IPS-20b (cell line): ENCODE measurements around the gene SLK.

ENCODE experiments used
- H3K27ac ChIP-seq: one replicate; pipeline ENCODE4 v1.5.1; 2013; ENCODE audit warnings: low read length
- H3K27me3 ChIP-seq: 2 replicates; pipeline ENCODE4 v1.6.1; 2013; ENCODE audit warnings: mild to moderate bottlenecking, low read length, inconsistent platforms; ENCODE audit not compliant: insufficient read depth
- H3K36me3 ChIP-seq: 2 replicates; pipeline ENCODE4 v1.6.1; 2013; ENCODE audit warnings: low read depth, mild to moderate bottlenecking, inconsistent platforms, low read length, moderate library complexity; ENCODE audit not compliant: insufficient read depth
- H3K4me1 ChIP-seq: 2 replicates; pipeline ENCODE4 v1.6.1; 2013; ENCODE audit warnings: mild to moderate bottlenecking, control low read depth, inconsistent platforms, low read length, moderate library complexity; ENCODE audit not compliant: insufficient read depth
- H3K4me3 ChIP-seq: 2 replicates; pipeline ENCODE4 v1.5.1; 2013; ENCODE audit warnings: mild to moderate bottlenecking, low read length, inconsistent platforms
- H3K9ac ChIP-seq: 2 replicates; pipeline ENCODE4 v1.6.1; 2013; ENCODE audit warnings: low read depth, mild to moderate bottlenecking, inconsistent platforms, low read length, moderate library complexity
- H3K9me3 ChIP-seq: 2 replicates; pipeline ENCODE4 v1.6.1; 2013; ENCODE audit warnings: mild to moderate bottlenecking, low read depth, low read length, inconsistent platforms; ENCODE audit not compliant: insufficient read depth

Gene SLK

DNA sequence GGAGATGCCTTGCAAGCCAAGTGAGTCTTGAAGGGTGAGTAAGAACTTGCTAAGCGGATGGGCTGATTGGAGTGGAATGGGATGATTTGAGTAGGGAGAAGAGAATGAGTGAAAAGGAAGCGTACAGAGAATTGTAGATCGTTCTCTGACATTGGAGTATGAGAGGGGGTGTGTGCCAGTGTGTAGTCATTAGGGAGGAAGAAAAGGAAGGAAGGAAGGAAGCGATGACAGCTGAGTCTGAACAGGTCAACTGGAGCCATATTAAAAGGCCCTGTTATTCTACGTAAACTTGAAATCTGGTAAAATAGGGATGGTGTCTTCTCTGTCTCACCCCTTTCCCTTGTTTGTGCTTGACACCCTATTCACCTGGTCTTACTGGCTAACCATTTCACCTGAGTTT, 55.1 kb downstream of the SLK start:
- Histone ChIP-seq H3K27me3 (no peaks in the 10 kb centered on the region), H3K9ac (no peak overlapping the region), H3K36me3 (peaks cover 69% of the 10 kb centered on the region), H3K27ac (no peak overlapping the region), H3K4me1 (no peaks in the 10 kb centered on the region), H3K4me3 (no peak overlapping the region), H3K9me3 (no peaks in the 10 kb centered on the region)

DNA sequence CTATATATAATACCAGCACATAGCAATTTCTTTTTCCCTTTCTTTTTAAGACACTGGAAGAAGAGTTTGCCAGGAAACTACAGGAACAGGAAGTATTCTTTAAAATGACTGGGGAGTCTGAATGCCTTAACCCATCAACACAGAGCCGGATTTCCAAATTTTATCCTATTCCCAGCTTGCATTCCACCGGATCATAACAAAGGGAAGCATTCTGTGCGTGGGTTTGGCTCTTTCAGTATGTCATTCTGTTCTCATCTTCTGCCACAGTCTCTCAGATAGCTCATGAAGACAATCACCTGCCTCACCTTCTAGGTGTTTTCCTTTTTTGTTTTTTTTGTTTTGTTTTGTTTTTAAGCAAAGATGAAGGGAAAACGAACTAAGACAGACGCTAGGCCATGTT, 58.6 kb downstream of the SLK start:
- H3K9ac ChIP-seq, result no peak overlapping the region
- peaks cover 50% of the 10 kb centered on the region for H3K36me3 ChIP-seq
- no peaks in the 10 kb centered on the region for H3K27me3 ChIP-seq
- no peak overlapping the region for H3K4me3 ChIP-seq
- H3K4me1 ChIP-seq, result no peaks in the 10 kb centered on the region
- no peak overlapping the region for H3K27ac ChIP-seq
- no peaks in the 10 kb centered on the region for H3K9me3 ChIP-seq

DNA sequence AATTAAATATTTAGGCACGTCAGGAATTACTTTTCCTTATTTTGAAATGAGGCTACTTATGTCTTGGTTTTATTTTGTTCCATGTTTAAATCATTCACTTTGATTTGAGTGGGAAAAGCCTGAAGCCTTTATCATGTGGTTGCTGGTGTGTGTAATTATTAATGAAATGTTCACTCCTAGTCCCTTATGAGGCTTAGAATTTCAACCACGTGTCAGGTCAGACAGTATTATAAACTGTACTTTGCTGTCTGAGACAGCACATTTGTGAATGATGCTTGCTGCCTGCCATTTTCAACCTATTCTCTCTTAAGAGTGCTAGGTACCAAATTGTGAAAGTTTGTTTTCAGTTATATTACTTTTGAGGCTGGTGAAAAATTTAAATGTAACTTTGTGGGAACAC, 59.8 kb downstream of the SLK start:
- Histone ChIP-seq H3K36me3 (peaks cover 38% of the 10 kb centered on the region), H3K4me3 (no peak overlapping the region), H3K27me3 (no peaks in the 10 kb centered on the region), H3K9ac (no peak overlapping the region), H3K27ac (no peak overlapping the region), H3K4me1 (peaks cover under 1% of the 10 kb centered on the region; the same call in 1 of the 2 replicates), H3K9me3 (no peaks in the 10 kb centered on the region)

DNA sequence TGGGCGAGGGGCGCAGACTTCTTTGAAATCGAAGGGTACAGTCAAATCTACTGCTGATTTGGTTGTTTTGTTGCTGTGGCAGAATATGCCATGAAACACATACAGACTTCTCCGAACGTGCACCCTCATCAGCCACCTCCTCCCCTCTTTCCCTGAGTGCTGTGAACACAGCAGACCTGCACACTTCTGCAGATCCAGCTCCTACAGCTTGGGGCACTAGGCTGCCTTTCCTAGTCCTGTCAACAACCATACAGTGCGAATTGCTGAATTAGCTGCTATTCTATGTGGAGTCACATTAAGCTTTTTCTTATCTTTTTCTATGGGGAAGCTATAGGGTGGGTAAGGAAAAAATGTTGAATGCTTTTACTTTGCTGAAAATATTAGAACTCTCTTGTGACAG, 61.2 kb downstream of the SLK start:
- H3K36me3 ChIP-seq, result peaks cover 30% of the 10 kb centered on the region
- no peaks in the 10 kb centered on the region for H3K27me3 ChIP-seq
- no peak overlapping the region for H3K9ac ChIP-seq
- H3K4me1 ChIP-seq, result peaks cover 5% of the 10 kb centered on the region; the same call in 1 of the 2 replicates
- H3K9me3 ChIP-seq, result no peaks in the 10 kb centered on the region
- H3K27ac ChIP-seq, result no peak overlapping the region
- no peak overlapping the region for H3K4me3 ChIP-seq

DNA sequence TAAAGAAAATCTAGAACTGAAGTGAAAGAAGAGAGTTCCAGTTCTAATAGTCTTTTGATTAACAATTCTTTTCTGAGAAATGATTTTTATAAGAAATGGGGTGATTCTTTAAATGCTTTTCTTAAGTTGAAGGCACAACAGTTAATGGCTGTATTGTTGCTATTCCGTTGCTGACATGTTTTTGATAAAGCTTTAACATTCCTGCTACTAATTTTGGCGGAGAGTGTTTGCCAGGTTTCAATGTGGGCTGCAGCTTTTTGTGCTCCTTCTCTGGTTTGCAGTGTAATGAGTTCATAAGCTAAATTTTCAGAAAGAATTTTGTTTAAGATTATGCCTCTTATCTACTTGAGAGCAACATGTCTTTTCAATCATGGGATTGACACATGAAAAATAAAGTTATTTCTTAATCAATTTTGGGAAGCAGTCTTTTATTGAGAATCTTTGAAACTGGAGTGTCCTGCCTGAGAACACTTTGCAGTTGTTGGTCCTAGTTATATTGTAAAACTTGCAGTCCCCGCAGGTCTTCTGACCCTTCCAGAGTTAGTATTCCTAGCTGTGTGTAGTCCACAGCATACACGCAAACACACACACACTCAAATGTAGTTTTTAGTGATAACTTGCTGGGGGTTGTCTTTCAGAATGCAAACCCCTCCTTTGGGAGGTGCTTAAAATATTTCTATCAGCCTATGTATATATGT, 62.0 kb downstream of the SLK start:
- Histone ChIP-seq H3K36me3 (peaks cover 21% of the 10 kb centered on the region; the same call in 1 of the 2 replicates), H3K27ac (no peak overlapping the region), H3K4me3 (no peak overlapping the region), H3K9me3 (no peaks in the 10 kb centered on the region), H3K27me3 (no peaks in the 10 kb centered on the region), H3K4me1 (peaks cover 5% of the 10 kb centered on the region; the same call in 1 of the 2 replicates), H3K9ac (no peak overlapping the region)

DNA sequence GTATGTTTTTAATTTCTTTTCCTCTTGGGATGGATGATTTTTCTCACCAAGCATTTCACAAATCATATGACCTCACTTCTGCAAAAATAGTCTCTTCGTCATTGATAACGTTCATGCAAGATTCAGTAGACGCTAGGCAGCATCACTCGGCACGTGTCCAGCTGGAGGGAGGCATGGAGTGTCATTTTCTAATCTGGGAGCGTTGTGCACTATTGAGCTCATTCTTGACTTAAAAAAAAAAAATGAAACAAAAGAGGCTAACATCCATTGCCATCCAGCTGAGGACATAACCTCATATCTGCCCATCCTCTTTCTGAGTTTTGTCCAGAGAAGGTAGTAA, 62.6 kb downstream of the SLK start:
- Histone ChIP-seq H3K27me3 (no peaks in the 10 kb centered on the region), H3K27ac (no peak overlapping the region), H3K36me3 (peaks cover 17% of the 10 kb centered on the region; the same call in 1 of the 2 replicates), H3K9me3 (no peaks in the 10 kb centered on the region), H3K9ac (no peak overlapping the region), H3K4me3 (no peak overlapping the region), H3K4me1 (peaks cover 5% of the 10 kb centered on the region; the same call in 1 of the 2 replicates)

DNA sequence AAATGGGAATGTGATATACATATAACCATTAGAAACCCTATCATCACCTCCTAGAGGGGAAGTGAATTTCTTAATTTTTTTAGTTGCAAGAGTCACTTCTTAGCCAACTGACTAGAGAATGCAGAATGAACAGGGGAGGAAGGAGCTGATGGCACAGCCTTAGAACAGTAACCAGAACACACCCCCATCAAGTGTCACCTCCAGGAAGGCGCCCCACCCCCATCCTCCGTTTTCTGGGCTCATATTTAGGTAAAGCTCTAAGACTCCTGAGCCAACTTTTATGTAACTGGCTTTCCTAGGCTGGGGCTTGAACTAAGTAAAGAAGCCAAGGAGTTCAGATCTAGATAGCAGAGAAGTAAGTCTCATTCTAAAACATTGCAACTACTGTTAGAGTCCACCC, 64.7 kb downstream of the SLK start:
- Histone ChIP-seq H3K9me3 (no peaks in the 10 kb centered on the region), H3K36me3 (no peaks in the 10 kb centered on the region), H3K4me3 (no peak overlapping the region), H3K27ac (no peak overlapping the region), H3K4me1 (peaks cover 5% of the 10 kb centered on the region; the same call in 1 of the 2 replicates), H3K9ac (no peak overlapping the region), H3K27me3 (no peaks in the 10 kb centered on the region)

DNA sequence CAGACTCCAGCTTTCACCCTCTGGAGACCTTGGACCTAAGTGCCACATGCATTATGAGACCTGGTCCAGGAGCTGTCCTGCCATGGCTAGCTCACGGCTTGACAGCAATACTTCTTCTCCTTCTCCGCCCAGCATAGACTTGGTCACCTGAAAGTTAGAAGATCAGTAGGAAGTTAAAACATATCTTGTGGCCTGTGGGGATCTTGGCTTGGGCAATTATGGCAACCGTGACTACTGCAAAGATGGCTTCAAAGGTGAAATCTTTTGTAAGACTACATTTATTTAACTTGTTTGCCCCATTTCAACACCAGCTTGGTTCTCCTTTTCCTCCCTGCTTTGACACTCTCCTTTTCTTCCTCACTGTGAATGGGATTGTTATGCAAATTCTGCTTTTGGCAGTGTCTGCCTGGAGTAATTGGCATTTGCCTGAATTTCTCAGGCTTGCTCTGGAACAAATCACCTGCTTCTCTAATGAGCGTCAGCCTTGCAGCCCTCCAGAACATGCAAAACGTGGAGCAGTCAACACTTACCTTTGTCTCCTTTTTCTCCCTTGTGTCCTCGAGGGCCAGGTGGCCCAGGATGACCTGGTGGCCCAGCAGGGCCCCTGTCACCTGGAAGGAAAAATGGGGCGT, 65.3 kb downstream of the SLK start:
- Histone ChIP-seq H3K27ac (no peak overlapping the region), H3K4me1 (peaks cover 5% of the 10 kb centered on the region; the same call in 1 of the 2 replicates), H3K9me3 (no peaks in the 10 kb centered on the region), H3K36me3 (no peaks in the 10 kb centered on the region), H3K27me3 (no peaks in the 10 kb centered on the region), H3K4me3 (peak overlapping the region; percentile 3; the same call in 1 of the 2 replicates), H3K9ac (no peak overlapping the region)

DNA sequence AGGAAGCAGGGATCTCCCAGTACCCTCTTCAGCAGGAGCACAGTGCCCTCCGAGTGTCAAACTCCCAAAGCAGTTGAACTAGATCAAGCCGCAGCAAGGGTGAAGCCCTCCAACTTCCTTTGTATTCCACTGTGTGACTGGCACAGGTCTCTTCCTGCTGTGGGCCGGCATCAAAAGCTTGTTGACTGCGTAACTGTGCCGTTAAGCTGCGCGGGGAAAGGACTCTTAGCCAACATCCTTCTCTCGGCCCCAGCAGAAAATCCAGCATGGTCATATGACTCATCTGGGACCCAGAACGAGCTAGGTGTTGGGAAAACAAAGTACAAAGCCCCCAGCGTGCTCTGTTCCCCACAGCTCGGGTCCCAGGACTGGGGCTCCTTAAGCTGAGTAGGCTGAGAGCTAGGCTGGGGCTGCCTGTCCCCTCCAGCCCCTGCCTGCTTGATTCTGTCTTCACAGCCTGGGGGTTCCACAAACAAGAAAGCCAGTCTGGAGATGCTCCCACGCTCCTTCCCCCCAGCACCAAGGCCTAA, 66.5 kb downstream of the SLK start:
- peaks cover 5% of the 10 kb centered on the region; the same call in 1 of the 2 replicates for H3K4me1 ChIP-seq
- no peak overlapping the region for H3K4me3 ChIP-seq
- no peak overlapping the region for H3K27ac ChIP-seq

DNA sequence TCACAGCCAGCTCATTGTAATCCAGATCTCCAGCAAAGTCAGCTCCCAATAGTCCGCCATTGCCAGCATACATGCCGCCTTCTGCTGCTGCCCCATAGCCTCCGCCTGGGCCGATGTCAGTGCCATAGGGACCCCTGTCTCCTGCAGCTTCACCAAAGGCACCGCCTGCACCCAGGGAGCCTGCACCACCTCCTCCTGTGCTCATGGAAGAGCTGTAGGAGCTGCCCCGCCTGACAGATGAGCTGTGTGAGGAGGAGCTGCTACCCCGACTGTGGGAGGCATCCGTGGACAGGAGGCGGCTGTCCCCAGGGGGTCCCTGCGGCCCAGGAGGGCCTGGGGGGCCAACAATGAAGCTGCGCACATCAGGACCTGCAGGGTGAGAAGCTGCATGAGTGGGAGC, 67.0 kb downstream of the SLK start:
- Histone ChIP-seq H3K4me1 (peaks cover 5% of the 10 kb centered on the region; the same call in 1 of the 2 replicates), H3K27me3 (no peaks in the 10 kb centered on the region), H3K9me3 (no peaks in the 10 kb centered on the region), H3K27ac (no peak overlapping the region), H3K4me3 (no peak overlapping the region), H3K9ac (no peak overlapping the region), H3K36me3 (no peaks in the 10 kb centered on the region)

More for the DNA sequence above, 66.5 kb downstream of the SLK start:
- Histone ChIP-seq H3K9me3 (no peaks in the 10 kb centered on the region), H3K27me3 (no peaks in the 10 kb centered on the region), H3K36me3 (no peaks in the 10 kb centered on the region), H3K9ac (no peak overlapping the region)

DNA sequence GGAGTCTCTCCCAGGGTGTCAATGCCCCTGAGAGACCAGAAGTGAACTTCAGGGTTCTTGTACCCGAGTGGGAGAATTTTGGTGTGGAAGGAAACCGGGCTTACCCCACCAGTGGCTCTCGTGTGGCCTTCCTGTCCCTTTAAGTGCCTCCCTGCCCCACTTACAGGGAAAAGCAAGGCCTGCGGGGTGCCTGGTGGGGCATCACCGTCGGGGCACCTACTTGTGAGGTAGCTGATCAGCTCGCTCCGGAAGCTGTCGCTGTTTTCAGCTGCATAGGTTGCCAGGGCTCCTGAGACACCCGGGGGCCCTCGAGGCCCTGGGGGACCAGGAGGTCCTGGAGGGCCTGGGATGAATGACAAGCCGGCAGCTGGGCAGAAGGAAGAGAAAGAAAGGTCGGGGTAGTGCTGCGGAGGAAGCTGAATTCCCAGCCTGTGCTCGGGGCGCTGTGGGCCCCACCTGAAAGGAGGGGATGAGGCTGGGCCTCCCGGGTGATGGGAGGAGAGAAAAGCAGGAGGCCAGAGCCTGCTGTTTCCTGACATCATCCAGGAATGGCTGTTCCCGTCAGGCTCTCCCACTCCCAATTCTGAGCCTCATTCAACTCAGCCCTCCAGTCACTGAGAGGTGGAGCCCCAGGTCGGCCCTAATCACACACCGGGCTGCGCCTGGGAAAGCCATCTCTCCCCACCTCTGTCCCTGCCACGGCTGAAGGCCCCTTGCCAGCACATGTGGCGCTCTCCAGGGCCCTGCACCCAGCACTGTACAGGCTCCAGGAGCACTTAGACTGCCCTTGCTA, 67.7 kb downstream of the SLK start:
- Histone ChIP-seq H3K36me3 (no peaks in the 10 kb centered on the region), H3K27me3 (no peaks in the 10 kb centered on the region), H3K4me3 (no peak overlapping the region), H3K9ac (no peak overlapping the region), H3K9me3 (no peaks in the 10 kb centered on the region), H3K4me1 (peaks cover 5% of the 10 kb centered on the region; the same call in 1 of the 2 replicates), H3K27ac (no peak overlapping the region)
